Thyroid gland (tissue), 4 donors: ENCODE data around the gene ABCD1.

Experiments
- POLR2A ChIP-seq, 2 donors: fragments of 450-650 bp; IDR thresholded peaks; one replicate each; pipeline ENCODE4 v1.6.1; 2017; ENCODE audit warnings: antibody characterized with exemption in 2 of 2, mild to moderate bottlenecking in 2 of 2, moderate library complexity in 1 of 2
- TF ChIP-seq, protein P1 (sequence below), 6 experiments: fragments of 200-600 bp in 3 of 6; fragments of 450-650 bp in 3 of 6; sonication (generic) in 3 of 6; IDR thresholded peaks; one replicate each; pipeline ENCODE4 v1.5.1; 2016 to 2019; ENCODE audit warnings: antibody characterized with exemption in 6 of 6, mild to moderate bottlenecking in 2 of 6, inconsistent platforms in 1 of 6, moderate library complexity in 1 of 6

DNA sequence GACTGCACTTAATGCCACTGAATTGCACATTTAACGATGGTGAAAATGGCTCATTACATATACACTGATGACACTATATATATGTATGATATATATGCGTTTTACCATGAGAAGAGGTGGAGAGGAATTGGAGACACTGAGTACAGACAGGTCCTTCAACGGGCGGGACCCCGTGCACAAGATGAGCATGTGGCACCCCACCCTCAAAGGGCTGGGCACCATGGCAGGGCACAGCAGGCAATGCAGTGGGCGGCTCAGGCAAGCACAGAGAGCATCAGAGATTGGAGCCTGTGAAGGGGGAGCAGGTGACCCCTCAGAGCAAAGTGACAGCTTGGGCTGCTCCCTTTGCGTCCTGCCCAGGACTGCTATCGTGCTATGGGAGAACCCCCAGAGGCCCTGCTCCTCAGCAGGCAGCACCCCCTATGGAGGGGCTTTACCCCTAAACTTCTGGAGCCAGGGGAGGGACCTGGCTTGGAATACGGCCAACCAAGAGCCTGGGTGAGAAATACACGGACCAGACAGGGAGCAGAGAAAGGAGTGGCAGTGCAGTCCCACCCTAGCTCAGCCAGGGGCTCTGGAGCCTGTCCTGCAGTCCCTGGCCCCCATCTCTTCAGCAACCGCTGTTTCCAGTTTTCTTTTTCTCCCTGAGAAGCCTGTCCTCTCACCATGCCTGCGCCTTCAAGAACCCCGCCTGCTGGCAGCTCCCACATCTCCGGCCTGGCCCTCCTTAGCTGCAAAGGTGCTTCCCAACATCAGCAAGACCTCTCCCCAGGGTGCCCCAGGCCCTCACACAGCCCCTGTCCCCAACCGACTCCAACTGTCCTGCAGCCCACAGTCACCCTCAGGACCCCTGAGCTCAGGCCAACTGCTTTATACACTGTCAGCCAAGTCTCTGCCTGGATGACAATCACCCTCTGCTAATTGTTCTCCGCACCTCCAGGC, 26.5 kb upstream of the ABCD1 start:
- TF ChIP-seq, protein P1, sequence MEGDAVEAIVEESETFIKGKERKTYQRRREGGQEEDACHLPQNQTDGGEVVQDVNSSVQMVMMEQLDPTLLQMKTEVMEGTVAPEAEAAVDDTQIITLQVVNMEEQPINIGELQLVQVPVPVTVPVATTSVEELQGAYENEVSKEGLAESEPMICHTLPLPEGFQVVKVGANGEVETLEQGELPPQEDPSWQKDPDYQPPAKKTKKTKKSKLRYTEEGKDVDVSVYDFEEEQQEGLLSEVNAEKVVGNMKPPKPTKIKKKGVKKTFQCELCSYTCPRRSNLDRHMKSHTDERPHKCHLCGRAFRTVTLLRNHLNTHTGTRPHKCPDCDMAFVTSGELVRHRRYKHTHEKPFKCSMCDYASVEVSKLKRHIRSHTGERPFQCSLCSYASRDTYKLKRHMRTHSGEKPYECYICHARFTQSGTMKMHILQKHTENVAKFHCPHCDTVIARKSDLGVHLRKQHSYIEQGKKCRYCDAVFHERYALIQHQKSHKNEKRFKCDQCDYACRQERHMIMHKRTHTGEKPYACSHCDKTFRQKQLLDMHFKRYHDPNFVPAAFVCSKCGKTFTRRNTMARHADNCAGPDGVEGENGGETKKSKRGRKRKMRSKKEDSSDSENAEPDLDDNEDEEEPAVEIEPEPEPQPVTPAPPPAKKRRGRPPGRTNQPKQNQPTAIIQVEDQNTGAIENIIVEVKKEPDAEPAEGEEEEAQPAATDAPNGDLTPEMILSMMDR (IDR thresholded peaks at IDR 0.05): no peak
- TF ChIP-seq POLR2A (IDR thresholded peaks at IDR 0.05): no peak
